PC-9 (cell line): ENCODE measurements around the gene EXOC7. TPM values are rescaled to one million over a fixed set of nuclear protein-coding genes. Genes with fewer than 3 reads are reported as not detected.

Source experiments
- BruUV-seq: library from RNA; stranded (reverse); fragments of 400-500 nt; replicated peaks from 2 replicates; lab custom pipeline; 2021; lab: Mats Ljungman, UMichigan
- CTCF ChIA-PET: fragments of 300-600 bp; sonication (Branson Sonifier 250); formaldehyde crosslinking; loops from one replicate; lab custom pipeline; 2022; ENCODE audit warnings: antibody characterized with exemption; lab: Charles Lee
- POLR2A ChIA-PET: fragments of 300-600 bp; sonication (Branson Sonifier 250); formaldehyde crosslinking; loops from one replicate; lab custom pipeline; 2022; ENCODE audit warnings: antibody characterized with exemption; ENCODE audit not compliant: unreplicated experiment; lab: Charles Lee
- DNase-seq, 2 experiments: peaks; one replicate each; pipeline versions ENCODE4 v3.0.0 to v3.0.0-alpha.2; 2015 to 2022; ENCODE audit warnings: mixed read lengths in 1 of 2
- H2AFZ ChIP-seq: fragments of 200-600 bp; sonication (generic); 2 replicates; pipeline ENCODE4 v1.8.1; 2017; ENCODE audit warnings: antibody characterized with exemption
- H3F3A ChIP-seq: fragments of 200-600 bp; sonication (generic); 2 replicates; pipeline ENCODE4 v1.8.1; 2017; ENCODE audit warnings: antibody characterized with exemption, mild to moderate bottlenecking, low read depth; ENCODE audit not compliant: insufficient read depth
- H3K27ac ChIP-seq: fragments of 200-600 bp; sonication (generic); 2 replicates; pipeline ENCODE4 v1.6.1; 2016; ENCODE audit warnings: mixed run types
- H3K27me3 ChIP-seq: fragments of 200-600 bp; sonication (generic); 2 replicates; pipeline ENCODE4 v1.6.1; 2016; ENCODE audit warnings: low read depth, mixed run types; ENCODE audit not compliant: insufficient read depth
- H3K36me3 ChIP-seq: fragments of 200-600 bp; sonication (generic); 2 replicates; pipeline ENCODE4 v1.6.1; 2016; ENCODE audit warnings: low read depth, mixed run types
- H3K4me1 ChIP-seq: fragments of 200-600 bp; sonication (generic); replicated peaks from 2 replicates; pipeline ENCODE4 v1.6.1; 2016; ENCODE audit warnings: mixed run types; ENCODE audit not compliant: insufficient read depth
- H3K4me2 ChIP-seq: fragments of 200-600 bp; sonication (generic); 2 replicates; pipeline ENCODE4 v1.6.1; 2017; ENCODE audit warnings: mixed run types
- H3K4me3 ChIP-seq: fragments of 200-600 bp; sonication (generic); 2 replicates; pipeline ENCODE4 v1.6.1; 2016; ENCODE audit warnings: mixed run types
- H3K79me2 ChIP-seq: fragments of 200-600 bp; sonication (generic); 2 replicates; pipeline ENCODE4 v1.6.1; 2017; ENCODE audit warnings: low read depth, mixed run types
- H3K9me2 ChIP-seq: fragments of 200-600 bp; sonication (generic); 2 replicates; pipeline ENCODE4 v1.8.1; 2017; ENCODE audit warnings: mild to moderate bottlenecking; ENCODE audit not compliant: insufficient read depth
- H3K9me3 ChIP-seq: fragments of 200-600 bp; sonication (generic); 2 replicates; pipeline ENCODE4 v1.8.1; 2016; ENCODE audit warnings: low read depth; ENCODE audit not compliant: insufficient read depth
- H4K20me1 ChIP-seq: fragments of 200-600 bp; sonication (generic); 2 replicates; pipeline ENCODE4 v1.8.1; 2017; ENCODE audit not compliant: insufficient read depth
- EZH2 ChIP-seq: fragments of 200-600 bp; sonication (generic); IDR thresholded peaks from 2 replicates; pipeline ENCODE4 v1.8.0; 2017; ENCODE audit warnings: antibody characterized with exemption, low read depth
- intact Hi-C: fragments of 100-400 bp; cut with micrococcal nuclease; formaldehyde crosslinking; loops from one replicate; pipeline ENCODE4 v1.10.0; 2022; ENCODE audit not compliant: unreplicated experiment
- total RNA-seq: library from RNA; stranded (reverse); gene quantifications from 2 replicates; pipeline ENCODE4 v1.2.3, GENCODE V29; 2021
- TF ChIP-seq, protein P1 (sequence below): fragments of 200-600 bp; sonication (generic); conservative IDR thresholded peaks from 2 replicates; pipeline ENCODE4 v1.6.1; 2017; ENCODE audit warnings: mixed run types, antibody characterized with exemption, mild to moderate bottlenecking, moderate library complexity

EXOC7 gene
- total RNA-seq, 1 experiment from 2014 or later: 131 TPM

DNA sequence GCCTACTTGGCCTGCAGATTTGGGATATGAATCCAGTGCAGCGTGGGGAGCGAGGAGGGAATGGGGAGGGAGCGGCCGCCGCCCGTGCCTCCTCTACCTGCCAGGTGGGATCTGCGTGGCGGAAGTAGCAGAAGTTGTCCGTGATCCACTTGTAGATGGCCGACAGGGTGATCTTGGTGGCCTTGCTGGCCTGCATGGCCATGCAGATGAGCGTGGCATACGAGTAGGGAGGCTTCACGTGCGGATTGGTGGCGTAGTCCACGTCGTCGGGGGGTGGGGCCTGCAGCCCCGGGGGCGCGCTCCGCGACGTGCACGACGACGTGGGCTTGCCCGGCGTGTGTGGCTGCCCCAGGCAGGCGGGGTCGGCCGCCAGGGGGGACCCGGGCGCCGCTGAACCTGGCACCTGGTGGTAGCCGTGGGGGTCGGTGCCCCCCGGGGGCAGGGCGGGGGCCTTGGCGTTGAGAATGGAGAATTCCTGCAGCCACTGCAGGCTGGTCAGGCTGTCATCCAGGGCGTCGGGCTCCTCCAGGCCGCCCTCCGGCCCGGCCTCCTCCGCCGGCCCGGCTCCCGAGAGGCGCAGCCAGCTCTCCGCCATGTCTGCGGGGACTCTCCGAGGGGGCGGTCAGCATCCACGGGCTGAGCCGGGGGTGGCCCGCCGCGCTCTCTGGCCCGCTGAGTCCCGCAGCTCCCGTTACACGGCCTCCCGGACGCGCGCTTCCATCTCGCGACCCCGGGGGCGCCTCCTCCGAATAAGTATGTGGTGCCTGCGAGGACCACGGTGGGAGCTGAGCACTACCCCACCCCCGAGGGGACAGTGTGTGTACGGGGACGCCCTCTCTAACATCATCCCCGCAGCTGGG, 36.4 kb upstream of the EXOC7 start:
- H3K9me2 ChIP-seq: no peaks in the 10 kb centered on the region
- no peak overlapping the region for H2AFZ ChIP-seq
- no peaks in the 10 kb centered on the region for H3K9me3 ChIP-seq
- H3K27me3 ChIP-seq: no peaks in the 10 kb centered on the region
- TF ChIP-seq, protein P1, sequence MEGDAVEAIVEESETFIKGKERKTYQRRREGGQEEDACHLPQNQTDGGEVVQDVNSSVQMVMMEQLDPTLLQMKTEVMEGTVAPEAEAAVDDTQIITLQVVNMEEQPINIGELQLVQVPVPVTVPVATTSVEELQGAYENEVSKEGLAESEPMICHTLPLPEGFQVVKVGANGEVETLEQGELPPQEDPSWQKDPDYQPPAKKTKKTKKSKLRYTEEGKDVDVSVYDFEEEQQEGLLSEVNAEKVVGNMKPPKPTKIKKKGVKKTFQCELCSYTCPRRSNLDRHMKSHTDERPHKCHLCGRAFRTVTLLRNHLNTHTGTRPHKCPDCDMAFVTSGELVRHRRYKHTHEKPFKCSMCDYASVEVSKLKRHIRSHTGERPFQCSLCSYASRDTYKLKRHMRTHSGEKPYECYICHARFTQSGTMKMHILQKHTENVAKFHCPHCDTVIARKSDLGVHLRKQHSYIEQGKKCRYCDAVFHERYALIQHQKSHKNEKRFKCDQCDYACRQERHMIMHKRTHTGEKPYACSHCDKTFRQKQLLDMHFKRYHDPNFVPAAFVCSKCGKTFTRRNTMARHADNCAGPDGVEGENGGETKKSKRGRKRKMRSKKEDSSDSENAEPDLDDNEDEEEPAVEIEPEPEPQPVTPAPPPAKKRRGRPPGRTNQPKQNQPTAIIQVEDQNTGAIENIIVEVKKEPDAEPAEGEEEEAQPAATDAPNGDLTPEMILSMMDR: no peak
- no peak for TF ChIP-seq EZH2
- POLR2A ChIA-PET: no interaction called here
- intact Hi-C loops: no loop called here
- CTCF ChIA-PET: no interaction called here
- peaks cover 27% of the 10 kb centered on the region for H3K4me1 ChIP-seq
- no peak for DNase-seq
- BruUV-seq: no TSS peak
- H3K36me3 ChIP-seq: no peaks in the 10 kb centered on the region
- no peak overlapping the region for H3K27ac ChIP-seq
- H3F3A ChIP-seq: peaks cover 10% of the 10 kb centered on the region; the same call in 1 of the 2 replicates
- no peak overlapping the region for H3K4me2 ChIP-seq
- H4K20me1 ChIP-seq: no peaks in the 10 kb centered on the region
- no peaks in the 10 kb centered on the region for H3K79me2 ChIP-seq
- no peak overlapping the region for H3K4me3 ChIP-seq

DNA sequence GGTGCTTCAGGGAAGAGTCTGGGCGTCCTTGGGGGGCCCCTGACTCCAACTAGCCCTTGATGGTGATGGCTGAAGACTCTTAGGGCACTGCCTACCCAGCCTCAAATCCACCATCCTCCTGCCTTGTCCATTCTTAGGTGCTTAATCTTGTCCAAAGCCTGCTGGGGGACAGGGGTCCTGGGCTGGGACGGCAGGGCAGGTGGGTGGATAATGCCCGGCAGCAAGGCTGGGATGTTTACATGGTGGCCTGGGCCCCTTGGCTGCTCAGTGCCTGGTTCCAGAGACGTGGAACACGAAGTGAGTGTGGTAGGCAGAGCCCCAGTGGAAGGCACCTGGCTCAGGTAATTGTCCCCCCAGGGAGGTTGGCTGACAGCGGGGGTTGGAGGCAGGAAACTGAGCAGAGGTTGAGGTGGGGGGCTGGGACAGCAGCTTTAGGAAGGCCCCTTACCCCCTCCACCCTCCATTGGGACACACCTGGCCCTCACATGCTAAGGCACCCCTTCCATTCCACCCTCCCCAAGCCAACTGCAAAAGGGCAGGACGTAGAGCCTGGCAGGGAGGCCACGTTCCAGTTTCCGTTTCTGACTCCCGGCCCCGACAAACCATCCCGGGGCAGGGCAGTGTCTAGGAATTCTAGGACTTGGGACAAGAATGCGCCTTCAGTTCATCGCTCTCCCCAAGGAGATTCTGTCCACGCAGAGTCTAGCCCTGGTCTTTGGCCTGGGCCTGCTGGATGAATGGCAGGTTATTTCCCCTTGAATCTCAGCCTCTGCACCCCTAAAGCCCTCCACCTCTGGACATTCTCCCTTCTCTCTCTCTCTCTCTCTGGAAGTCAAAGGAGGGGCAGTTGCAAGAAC, 35.5 kb upstream of the EXOC7 start:
- H4K20me1 ChIP-seq: no peaks in the 10 kb centered on the region
- no peaks in the 10 kb centered on the region for H3K36me3 ChIP-seq
- BruUV-seq: no TSS peak
- ChIA-PET POLR2A (no interaction called here), CTCF (interaction anchor here (0.5 kb wide), 1 partner anchor 305 kb away, joined by 3 read pairs; no protein-coding TSS in a partner anchor)
- no peaks in the 10 kb centered on the region for H3K9me2 ChIP-seq
- peaks cover 30% of the 10 kb centered on the region for H3K4me1 ChIP-seq
- H3K27ac ChIP-seq: no peak overlapping the region
- no peak overlapping the region for H3K4me3 ChIP-seq
- DNase-seq: no peak
- H3K9me3 ChIP-seq: no peaks in the 10 kb centered on the region
- H3K27me3 ChIP-seq: no peaks in the 10 kb centered on the region
- H3F3A ChIP-seq: peaks cover 10% of the 10 kb centered on the region; the same call in 1 of the 2 replicates
- intact Hi-C loops: no loop called here
- no peak overlapping the region for H2AFZ ChIP-seq
- H3K79me2 ChIP-seq: no peaks in the 10 kb centered on the region
- H3K4me2 ChIP-seq: no peak overlapping the region
- TF ChIP-seq, protein P1: no peak
- TF ChIP-seq EZH2: no peak

DNA sequence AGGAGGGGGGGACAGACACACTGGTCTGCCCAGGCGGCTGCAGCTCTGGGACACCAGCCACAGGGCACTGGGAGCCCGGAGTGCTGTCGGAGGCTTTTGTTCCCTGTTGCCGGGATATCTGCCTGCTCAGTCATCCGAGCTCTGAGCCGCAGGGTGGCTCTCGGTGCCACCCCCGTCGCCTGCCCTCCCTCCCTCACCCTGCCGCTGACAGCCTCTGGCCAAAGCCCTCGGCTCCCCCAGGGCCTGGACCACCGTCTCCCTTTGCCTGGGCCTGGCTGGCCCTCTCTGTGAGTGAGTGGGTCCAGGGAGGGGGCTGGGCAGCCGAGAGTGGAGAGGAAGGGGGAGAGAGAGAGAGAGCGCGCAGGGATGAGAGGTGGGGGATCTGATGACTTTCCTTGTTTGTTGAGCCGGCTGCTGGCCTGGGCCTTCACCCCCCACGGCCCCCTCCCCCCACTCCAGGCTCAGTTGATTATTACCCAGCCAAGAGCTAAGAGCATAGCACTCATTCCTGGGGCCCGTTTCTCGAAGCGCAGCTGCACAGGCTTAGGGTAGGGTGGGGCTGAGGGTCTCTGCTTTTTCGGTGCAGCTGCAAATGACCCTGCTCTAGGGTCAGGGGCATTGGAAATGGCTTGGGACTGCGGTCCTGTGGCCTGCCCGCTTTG, 34.8 kb upstream of the EXOC7 start:
- CTCF ChIA-PET: interaction anchor here (0.5 kb wide), 1 partner anchor 305 kb away, joined by 3 read pairs; no protein-coding TSS in a partner anchor

More for the DNA sequence above, 34.8 kb upstream of the EXOC7 start:
- peaks cover 15% of the 10 kb centered on the region for H3F3A ChIP-seq
- H3K36me3 ChIP-seq: no peaks in the 10 kb centered on the region
- DNase-seq: no peak
- intact Hi-C loops: no loop called here
- no peaks in the 10 kb centered on the region for H3K9me3 ChIP-seq
- H2AFZ ChIP-seq: no peak overlapping the region
- H3K4me3 ChIP-seq: no peak overlapping the region
- no peak overlapping the region for H3K4me2 ChIP-seq
- peaks cover 30% of the 10 kb centered on the region for H3K4me1 ChIP-seq
- BruUV-seq: no TSS peak
- POLR2A ChIA-PET: no interaction called here
- TF ChIP-seq, protein P1: no peak
- no peak for TF ChIP-seq EZH2
- H3K27me3 ChIP-seq: no peaks in the 10 kb centered on the region
- H3K27ac ChIP-seq: no peak overlapping the region
- no peaks in the 10 kb centered on the region for H3K79me2 ChIP-seq
- H3K9me2 ChIP-seq: no peaks in the 10 kb centered on the region
- no peaks in the 10 kb centered on the region for H4K20me1 ChIP-seq
